GM12875 (cell line): ENCODE measurements around the gene COL5A1.

Experiments used
- H3K4me3 ChIP-seq: one replicate; pipeline ENCODE4 v1.5.1; 2011; ENCODE audit warnings: low read depth, low read length, control low read depth
- CTCF ChIP-seq: IDR thresholded peaks from 2 replicates; pipeline ENCODE4 v1.5.1; 2011; ENCODE audit warnings: low read depth, mild to moderate bottlenecking, control low read depth, inconsistent platforms, low read length, moderate library complexity, borderline replicate concordance; ENCODE audit not compliant: insufficient read depth

Gene COL5A1

GRCh38 chr9:134847752-134848432 lies 206.3 kb downstream of the COL5A1 start:
- H3K4me3 ChIP-seq: no peak overlapping the region
- no peak for TF ChIP-seq CTCF

- no peak overlapping the region for H3K4me3 ChIP-seq
- no peak for TF ChIP-seq CTCF
Observed at GRCh38 chr9:134848504-134848903, 206.9 kb downstream of the COL5A1 start.

GRCh38 chr9:134850611-134851010 lies 209.0 kb downstream of the COL5A1 start:
- H3K4me3 ChIP-seq: no peak overlapping the region
- no peak for TF ChIP-seq CTCF

- H3K4me3 ChIP-seq: no peak overlapping the region
- no peak for TF ChIP-seq CTCF
Observed at GRCh38 chr9:134851020-134851419, 209.4 kb downstream of the COL5A1 start.

- no peak for TF ChIP-seq CTCF
- H3K4me3 ChIP-seq: no peak overlapping the region
Observed at GRCh38 chr9:134852906-134853654, 211.5 kb downstream of the COL5A1 start.

GRCh38 chr9:134853893-134854292 lies 212.3 kb downstream of the COL5A1 start:
- no peak overlapping the region for H3K4me3 ChIP-seq
- no peak for TF ChIP-seq CTCF

- H3K4me3 ChIP-seq: no peak overlapping the region
- no peak for TF ChIP-seq CTCF
Observed at GRCh38 chr9:134854541-134854981, 213.0 kb downstream of the COL5A1 start.
